ENCODE measurements around the gene FTCDNL1.

The FTCDNL1 gene

DNA sequence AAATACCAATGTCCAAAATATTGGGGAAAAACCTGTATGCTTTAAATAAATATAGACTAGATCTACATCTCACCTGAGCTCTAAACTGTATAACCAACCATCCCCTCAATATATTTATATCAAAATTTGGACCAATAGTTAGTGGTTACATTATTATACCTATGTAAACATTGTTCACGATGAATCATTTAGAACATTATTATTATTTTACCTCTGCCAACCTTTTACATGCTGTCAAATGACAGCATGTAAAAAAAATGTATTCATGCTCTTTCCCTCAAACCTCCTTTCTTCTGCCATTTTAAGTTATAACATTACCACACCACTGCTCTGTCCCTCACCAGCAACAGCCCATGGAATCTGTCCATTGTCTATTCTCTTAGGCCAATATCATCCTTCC is 9.6 kb downstream of the FTCDNL1 start:
- DNase-seq: no peak

DNA sequence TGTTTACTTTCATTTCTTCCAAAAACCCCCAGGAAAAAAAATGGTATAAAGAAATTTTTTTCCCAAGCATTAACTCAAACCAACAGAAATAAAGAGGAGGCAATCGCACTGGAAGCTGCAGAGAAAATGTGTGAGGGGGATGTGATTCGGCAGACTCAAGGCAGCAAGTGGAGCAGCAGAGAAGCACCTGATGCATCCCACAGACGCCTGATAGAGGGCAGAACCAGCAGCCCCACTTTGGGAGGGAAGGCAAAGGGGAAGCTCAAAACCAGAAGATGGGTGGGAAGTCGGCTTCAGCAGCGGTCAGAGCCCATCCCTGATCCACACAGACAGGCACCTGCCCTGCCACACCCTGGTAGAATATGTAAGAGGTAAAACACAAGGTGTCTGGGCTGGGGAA is 12.6 kb downstream of the FTCDNL1 start:
- DNase-seq: no peak

DNA sequence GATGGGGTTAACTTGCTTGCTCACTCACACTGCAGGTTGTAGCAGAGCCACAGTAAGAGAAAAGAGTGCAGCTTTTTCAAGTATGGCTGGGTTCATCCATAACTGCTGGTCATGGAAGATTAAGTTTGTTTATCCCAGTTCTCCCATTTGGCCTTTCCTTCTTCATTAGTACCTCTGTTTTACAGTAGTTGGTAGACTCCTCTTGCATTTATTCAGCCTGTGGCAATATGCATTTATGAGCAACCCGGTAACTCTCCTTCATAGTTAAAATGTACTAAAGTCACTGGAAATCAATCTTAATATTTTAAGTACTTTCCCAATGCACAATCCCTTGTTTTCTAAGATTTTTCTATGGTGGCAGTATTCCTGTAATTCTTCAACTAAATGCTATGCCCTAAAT is 14.0 kb downstream of the FTCDNL1 start:
- DNase-seq: no peak

DNA sequence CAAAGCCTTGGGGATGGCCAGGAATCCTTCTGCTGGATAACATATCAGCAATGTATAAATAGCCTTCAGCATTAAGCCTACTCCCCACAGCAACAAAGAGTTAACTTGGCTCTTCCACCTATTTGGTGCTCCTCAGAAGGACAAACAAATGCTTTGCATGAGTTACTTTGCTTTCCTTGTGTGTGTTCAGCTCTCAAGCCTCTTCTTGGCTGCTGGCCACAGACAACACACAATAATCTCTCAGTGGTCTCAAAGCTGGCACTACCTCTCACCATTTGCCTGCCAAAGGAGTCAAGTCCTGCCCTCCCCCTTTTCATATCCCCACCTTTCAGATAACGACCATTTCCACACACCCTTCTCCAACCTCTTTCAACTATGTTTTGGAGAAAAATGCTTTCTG is 17.5 kb downstream of the FTCDNL1 start:
- no peak for DNase-seq

DNA sequence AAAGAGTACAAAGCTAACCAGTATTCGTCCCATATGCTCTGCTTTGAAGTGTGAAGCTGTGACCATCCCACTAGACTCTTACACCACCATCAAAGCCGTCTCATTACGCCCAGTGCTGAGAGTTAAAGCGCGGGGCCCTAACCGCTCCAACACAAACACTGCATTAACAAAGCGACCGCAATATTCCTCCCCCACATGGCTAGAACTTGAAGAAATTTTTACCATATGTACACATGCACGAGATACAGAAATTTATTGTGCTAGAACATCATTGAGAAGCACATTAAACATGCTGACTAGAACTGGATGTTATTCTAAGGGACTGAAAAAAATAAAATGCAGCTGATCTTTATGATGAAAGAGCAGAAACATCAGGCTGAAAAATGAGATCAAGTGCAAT is 20.5 kb downstream of the FTCDNL1 start:
- DNase-seq: no peak

DNA sequence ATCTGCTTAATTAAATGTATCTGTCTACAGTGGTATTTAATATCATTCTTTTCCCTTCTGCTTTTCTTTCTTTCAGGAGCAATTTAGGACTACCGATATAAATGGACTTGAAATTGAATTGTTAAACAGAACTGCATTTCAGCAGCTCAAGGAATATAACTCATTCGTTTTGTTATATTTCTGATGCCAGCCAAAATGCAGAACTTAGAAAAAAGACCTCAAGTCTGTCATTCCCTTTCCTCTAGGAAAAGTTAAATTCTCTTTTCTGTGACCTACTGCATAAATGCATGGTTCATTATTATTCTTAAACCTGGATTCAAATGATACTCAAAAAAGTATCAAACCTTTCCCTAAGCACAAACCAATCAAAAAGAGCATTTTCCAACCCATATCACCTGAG is 21.4 kb downstream of the FTCDNL1 start:
- DNase-seq: no peak

DNA sequence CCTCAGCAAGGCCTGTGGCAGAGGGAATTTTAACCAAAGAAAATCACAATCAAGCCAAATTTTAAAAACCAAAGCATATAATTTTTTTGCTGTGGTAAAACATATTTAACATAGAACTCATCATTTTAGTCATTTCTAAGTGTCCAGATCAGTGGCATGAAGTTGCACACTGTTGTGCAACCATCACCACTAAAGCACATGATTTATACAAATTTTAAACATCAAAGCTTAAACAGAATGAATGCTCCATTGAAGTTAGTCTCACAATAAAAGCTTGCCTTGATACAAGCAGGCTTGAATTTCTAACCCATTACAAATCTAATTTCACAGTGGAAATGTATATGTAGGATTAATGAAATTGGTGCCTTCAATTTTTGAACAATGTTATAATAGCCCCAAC is 31.2 kb downstream of the FTCDNL1 start:
- no peak for DNase-seq

DNA sequence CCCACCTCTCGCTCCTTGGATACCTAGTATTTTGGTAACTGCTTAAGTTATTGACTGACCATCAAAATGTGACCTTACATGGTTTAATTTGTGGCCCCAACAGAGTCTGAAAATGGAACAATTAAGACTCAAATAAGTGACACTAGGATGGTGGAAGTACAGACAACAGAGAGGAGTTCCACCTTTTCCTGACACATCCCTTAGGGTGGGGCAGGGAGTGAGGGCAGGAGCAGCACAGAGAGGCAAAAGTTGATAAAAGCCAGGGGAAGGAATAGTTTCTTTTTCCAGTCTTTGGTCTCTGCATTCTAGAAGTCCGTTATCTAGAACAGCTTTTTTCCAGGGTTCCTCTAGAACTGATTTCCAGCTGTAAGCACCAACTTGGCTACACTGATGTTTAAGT is 32.2 kb downstream of the FTCDNL1 start:
- DNase-seq: no peak

DNA sequence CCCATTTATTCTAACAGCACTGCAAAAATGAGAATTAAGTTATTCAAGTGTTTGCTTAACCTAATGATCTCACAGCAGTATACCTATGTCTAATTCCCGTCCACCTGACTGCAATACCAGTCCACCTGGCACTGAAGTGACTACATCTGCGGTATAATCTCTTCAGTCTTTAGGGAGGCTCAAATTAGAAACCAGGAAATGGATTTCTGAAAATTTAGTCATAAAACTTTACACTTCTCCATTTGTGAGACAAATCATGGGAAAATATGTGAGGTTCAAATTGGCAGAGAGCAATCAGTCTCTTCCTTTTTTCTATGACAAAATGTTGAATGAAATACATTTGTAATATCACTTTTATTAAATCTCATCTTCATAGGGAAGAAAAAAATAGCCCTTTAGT is 33.0 kb downstream of the FTCDNL1 start:
- DNase-seq: no peak

DNA sequence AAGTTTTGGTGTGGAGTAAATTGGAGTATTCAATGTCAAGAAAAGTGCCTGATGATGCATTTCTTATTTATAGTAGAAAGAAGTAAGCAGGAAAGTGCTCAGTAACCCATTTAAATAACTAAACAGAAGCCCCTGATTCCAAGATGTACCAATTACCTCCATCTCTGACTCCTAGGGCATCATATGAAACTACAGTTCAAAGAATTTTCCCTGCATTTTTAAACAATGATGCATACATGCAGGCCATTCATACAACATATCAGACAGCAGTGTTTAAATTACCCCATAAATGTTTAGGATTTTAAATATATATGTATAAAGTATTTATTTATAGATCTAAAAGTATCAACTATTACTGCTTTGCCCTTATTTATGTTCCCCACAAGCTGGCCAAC is 36.2 kb downstream of the FTCDNL1 start:
- no peak for DNase-seq

DNA sequence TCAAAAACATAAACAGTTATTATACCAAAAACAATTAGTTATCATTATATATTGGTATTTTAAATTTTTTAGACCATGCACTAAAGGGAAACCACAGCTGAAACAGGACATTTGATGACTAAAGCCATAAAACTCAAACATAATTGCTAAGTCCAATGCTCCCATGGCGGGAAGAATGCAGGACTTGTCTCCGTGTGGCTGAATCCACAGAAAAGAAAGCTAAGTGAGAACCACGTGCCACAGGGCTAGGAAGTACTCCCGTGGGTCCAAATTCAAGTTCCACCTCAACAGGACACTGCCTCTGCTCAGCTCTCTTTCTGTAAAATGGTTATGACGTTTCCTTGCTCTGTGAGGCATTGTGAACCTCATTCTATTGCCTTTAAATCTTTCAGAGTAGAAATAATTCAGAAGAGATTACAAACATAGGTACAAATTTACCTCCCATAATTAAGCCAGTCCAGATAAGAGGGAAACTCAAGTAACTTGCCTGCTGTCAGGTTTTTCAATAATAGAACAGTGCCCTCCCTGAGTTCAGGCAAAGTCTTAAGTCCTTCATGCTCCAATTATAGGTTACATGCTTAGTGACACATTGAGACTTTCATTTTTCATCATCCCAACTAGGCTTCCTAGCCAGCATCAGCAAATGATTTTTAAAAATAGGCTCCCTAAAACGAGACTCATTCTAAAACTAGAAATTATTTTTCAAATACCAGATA is 36.7 kb downstream of the FTCDNL1 start:
- DNase-seq: no peak

DNA sequence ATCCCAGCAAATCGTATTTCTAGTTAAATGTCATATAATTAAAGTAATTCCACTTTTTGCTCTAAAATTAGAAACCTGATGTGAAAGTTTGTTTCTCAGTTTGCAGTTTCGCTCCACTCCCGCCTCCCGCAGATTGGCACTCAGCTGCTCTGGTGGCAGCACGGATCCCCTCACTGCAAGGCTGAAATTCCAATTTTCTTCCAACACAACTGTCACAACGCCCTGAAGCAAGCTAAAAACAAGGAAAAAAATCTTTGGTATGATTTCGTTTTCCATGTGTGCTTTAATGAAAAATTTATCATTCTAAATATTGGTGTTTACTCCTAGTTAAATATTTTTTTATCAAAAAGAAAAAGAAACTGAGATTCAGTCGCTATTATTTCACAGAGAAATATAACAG is 38.5 kb downstream of the FTCDNL1 start:
- DNase-seq: no peak

DNA sequence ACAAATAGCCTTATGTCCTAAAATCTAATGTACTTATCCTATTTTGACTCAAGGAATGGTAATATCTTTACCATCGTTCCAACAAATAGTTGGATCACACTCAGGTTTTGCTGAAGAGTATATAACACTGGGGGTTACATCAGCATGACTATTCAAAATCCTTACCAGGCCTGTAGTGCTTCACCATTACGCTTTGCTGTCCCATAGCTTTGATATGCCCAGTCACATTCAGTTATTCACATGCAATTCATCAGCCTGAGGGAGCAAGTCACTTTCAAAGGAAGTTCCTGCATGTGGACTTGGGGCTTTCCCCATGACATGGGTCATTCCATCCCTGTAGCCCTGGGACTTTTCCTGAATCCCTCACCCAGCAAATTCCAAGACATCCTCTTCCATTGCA is 39.6 kb downstream of the FTCDNL1 start:
- no peak for DNase-seq

DNA sequence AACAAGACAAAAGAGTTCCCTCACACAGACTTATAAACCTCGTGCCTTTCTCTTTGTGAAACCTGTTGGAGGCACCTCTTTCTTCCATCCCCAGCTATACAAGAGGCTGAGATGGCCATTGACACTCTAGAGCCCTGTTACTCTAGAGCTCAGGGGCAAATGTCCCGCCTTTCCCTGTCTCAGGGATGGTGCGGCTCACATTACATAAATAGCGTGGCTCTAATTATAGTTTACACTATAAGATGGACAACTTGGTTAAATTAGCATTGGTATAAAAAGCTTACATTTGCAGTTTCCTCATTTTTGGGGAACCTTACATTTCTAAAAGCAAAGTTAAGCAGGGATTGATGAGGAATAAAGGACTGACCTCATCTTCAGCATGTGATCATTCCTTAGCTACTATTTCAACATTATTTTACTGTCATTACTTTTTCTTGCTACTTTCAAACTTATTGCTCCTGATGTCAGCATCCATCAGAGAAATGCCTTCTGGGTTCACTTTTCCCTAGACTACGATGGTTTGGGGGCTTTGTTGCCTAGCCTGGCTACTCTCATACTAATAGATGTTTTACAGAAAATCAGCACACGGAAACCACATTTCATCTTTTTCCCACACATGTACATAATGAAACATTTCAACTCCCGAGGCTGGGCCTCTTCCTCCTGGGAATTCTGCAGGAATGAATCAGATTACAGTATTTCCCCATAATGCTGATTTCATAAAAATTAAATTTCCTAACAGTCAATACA is 40.4 kb downstream of the FTCDNL1 start:
- no peak for DNase-seq

DNA sequence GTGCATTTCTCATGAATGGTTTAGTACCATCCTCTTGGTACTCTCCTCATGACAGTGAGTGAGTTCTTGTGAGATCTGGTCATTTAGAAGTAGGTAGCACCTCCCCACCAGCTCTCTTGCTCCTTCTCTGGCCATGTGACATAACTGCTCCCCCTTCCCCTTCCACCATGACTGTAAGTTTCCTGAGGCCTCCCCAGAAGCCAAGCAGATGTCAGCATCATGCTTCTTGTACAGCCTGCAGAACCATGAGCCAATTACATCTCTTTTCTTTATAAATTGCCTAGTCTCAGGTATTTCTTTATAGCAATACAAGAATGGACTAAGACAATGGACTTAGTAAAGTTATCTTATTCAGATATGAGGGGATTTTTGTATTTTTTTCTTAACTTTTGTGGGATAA is 43.0 kb downstream of the FTCDNL1 start:
- no peak for DNase-seq

DNA sequence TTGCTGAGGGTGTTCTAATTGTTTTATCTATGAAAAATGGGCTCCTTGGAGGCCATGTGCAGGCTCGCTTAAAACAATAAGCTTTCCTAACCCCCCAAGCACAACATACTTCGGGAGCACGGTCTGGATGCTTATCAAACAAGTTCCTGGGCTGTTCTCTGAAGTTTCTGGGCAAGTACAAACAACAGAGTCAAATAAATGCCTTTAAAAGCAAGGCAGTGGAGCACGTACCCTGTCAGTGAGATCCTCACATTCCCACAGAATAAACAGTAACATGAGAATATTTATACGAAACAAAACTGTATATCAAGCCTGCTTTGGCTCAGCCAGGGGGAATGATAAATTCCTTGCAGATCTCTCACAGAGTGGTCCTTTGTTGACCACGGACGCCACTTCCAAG is 44.8 kb downstream of the FTCDNL1 start:
- no peak for DNase-seq

DNA sequence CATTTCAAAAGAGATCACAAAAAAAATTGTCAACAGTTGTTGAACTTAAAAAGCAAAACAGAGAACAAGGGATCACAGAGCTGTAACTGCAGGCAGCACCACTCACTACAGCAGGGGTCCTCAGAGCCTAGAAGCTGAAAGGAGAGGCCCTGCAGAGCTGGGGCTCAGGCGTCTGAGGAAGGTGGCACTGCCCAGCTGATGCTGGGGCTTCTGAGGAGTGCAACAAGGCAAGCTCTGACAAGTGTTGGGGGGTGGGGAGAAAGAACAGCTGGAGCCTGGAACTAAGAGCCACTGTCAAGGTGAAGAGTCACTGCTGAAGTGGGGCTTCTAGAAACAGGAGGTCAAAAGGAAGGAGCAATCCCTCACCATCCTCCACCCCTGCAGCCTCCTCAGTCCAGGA is 46.2 kb downstream of the FTCDNL1 start:
- DNase-seq: no peak

DNA sequence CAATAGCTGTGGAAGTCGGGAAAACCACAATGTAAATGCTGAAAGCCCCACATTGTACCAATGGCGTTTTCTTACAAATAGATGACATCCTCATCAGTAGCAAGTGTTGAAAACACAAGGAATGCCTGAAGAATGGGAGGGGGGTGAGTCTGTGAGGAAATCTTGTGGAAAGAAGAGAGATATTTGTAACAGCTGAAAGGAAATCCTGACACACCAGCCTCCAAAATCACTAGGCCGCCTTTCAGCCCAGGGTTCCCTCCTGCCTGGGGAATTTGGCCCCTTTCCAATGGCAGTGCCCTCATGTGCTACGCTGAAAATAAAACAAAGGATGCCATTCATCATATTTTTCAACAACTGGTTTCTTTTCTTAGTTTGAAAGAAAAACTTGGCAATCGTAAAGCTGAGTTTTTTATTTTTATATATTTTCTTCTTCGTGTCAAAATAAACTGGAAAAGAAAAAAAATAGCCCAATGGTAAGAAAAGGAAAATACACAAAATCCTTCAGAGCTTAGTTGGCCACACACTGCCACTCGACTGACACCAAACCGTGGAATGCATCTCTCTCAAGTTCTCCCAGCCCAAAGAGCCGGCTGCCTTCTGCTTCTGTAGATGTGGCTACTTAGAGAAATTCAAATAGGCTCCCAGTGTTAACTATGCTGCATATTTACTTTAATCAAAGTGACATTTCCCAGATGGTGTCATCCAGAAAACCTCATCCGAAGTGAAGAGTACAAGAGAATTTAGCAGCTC is 52.0 kb downstream of the FTCDNL1 start:
- no peak for DNase-seq

DNA sequence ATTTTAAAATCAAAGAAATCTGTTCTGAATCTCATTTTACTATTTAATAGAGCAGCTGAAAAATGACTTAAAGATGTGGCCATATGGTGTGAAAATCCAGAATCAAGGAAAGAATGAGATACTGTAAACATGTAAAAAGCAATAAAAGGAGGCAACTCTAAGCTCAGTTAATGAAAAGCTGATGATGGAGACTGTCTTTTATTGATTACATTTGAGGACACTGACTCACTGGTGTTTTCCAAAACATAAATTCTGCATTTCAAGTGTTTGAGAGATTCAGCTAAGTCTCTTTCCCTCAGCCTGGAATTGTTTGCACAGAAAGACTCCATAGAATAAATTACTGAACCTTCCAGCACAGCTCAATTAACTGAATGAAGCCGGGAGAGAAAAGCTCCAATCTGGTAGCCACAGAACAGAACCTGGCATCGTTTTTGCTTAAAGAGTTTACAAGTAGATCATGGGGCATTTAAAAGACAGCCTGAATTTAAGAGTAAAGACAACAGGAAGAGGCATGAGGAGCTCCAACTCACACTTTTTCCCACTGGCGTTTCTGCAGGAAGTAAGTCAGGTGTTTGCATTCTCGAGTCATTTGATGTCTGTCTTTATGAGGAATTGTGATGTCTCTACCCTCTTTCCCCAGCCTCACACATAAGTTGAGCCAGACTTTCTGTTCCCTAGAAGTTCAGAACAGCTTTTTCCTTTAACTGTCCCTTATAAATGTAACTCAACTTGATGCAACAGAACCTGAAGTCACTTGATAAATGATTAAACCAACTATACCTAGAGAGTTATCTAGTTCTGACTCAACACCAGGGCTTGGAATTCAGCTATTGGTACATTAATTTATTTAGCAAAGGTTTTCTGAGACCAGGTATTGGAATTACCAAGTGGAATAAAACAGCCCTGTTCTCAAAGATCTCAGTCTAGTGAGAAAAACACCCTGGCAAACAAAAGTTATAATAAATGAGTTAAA is 53.3 kb downstream of the FTCDNL1 start:
- DNase-seq: no peak

DNA sequence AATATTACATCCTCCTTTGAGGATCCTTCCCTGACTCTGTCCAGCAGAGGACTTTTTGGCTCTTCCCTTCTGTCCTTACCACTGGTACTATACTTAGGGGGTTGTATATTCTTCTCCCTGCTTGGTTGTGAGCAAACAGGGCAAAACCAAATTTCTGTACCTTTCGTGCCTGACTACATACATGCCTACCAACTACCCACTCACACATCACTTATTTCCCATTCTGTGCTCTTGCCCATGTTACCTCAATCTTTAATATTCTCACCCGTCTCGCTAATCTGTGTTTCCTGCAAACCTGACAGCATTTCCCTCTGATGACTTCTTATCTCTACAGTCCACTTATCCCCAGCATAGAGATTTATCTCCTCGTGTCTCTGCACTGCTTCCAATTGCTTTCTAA is 58.6 kb downstream of the FTCDNL1 start:
- no peak for DNase-seq

DNA sequence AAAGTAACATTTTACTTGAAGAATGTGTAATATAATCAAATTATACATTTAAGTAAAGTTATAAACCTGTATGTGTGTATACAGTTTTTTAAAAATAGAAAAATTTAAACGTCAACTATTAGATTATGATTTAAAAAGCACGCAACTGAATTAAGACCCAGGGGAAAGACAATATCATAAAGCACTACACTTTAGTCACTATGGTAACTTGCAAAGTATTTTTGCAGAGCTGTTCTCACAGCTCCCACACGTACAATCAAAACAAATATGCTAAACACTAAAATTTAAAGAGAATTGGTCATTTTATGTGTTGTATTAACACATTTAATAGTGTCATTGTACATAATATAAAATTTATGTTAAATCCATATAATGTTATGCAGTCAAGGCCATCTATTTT is 59.7 kb downstream of the FTCDNL1 start:
- DNase-seq: no peak

DNA sequence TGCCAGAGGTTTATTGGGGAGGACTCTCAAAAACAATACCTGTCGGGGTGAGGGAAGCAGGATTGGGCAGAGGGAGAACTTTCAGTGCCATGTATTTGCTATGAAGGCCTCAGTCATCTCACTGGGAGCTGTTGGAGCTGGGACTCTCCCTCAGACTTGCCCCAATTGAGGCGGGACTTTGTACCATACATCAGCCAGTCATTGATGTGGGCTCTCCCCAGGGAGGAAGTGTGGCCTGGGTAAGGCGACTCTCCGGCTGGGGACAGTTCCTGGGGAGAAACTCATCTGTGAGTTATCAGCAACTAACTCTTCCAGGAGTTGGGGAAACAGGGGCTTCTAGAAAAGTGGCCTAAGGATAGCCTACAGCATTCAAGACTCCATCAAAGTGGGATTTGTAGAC is 66.5 kb downstream of the FTCDNL1 start:
- no peak for DNase-seq

DNA sequence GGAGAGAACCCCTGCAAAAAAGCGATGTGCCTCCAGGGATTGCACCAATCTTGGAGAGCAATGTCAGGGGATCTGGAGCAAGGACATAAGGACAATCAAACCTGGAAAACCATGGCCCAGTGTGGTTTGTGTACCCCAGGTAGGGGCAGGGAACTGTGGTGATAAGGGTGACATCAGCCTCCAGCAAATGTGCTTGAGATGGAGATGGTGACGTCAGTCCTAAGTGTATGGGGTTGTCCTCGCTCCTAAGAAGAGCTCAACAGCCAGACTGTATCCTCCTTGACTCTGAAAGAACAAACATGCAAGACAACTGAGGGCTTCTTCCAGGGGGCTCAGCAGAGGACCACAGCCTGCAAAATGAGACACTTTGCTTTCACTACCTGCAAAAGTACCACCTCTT is 71.4 kb downstream of the FTCDNL1 start:
- no peak for DNase-seq
